KOPT-K1 (cell line): ENCODE measurements around the gene KRT73.

Source experiments
- H3K27ac ChIP-seq: fragments of 200-600 bp; sonication (generic); 2 replicates; pipeline ENCODE4 v1.5.1; 2016; ENCODE audit warnings: antibody characterized with exemption, mild to moderate bottlenecking, low read depth, low read length; ENCODE audit not compliant: poor library complexity, severe bottlenecking
- H3K36me3 ChIP-seq: fragments of 200-600 bp; sonication (generic); 2 replicates; pipeline ENCODE4 v1.5.1; 2017; ENCODE audit warnings: antibody characterized with exemption, mild to moderate bottlenecking, low read length, moderate library complexity; ENCODE audit not compliant: insufficient read depth
- H3K9me3 ChIP-seq: fragments of 200-600 bp; sonication (generic); 2 replicates; pipeline ENCODE4 v1.5.1; 2017; ENCODE audit warnings: antibody characterized with exemption, low read length, mild to moderate bottlenecking; ENCODE audit not compliant: insufficient read depth, poor library complexity, severe bottlenecking

The KRT73 gene

GRCh38 chr12:52618216-52618615, at the start of gene KRT73:
KRT73 (minus strand) TSS chr12:52618559; CDS start chr12:52618524, 35 bp downstream.
- H3K27ac ChIP-seq = no peak within 1 kb of the TSS
- no peaks in the 10 kb centered on the region for H3K36me3 ChIP-seq
- no peaks in the 10 kb centered on the region for H3K9me3 ChIP-seq

DNA sequence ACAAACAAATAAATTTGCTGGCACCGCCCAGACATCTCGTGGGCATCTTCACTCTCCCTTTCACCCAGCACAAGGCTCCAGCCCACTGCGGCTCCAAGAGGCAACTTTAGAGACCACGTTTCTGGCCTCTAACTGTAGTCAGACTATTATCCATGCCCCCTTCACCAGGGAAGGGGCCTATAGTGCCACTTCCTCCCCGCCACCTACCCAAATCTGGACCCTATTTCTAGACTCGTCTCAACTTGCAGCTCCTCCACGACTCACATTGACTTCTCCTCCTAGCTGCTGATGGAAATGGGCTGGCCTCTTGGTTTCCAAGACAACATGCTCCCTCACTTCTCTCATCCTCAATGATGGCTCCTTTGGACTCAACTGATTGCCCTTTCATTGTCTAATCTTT, 49.6 kb upstream of the KRT73 start:
- Histone ChIP-seq H3K36me3 (no peaks in the 10 kb centered on the region), H3K27ac (no peak overlapping the region), H3K9me3 (no peaks in the 10 kb centered on the region)

GRCh38 chr12:52667509-52667908, 49.1 kb upstream of the KRT73 start:
- H3K27ac ChIP-seq = no peak overlapping the region
- no peaks in the 10 kb centered on the region for H3K36me3 ChIP-seq
- no peaks in the 10 kb centered on the region for H3K9me3 ChIP-seq

- H3K36me3 ChIP-seq = no peaks in the 10 kb centered on the region
- no peaks in the 10 kb centered on the region for H3K9me3 ChIP-seq
- no peak overlapping the region for H3K27ac ChIP-seq
Observed at GRCh38 chr12:52666471-52666870, 48.1 kb upstream of the KRT73 start.

GRCh38 chr12:52663420-52663819, 45.1 kb upstream of the KRT73 start:
- Histone ChIP-seq H3K27ac (no peak overlapping the region), H3K36me3 (no peaks in the 10 kb centered on the region), H3K9me3 (no peaks in the 10 kb centered on the region)

- Histone ChIP-seq H3K9me3 (no peaks in the 10 kb centered on the region), H3K27ac (no peak overlapping the region), H3K36me3 (no peaks in the 10 kb centered on the region)
Observed at GRCh38 chr12:52662918-52663229, 44.5 kb upstream of the KRT73 start.

GRCh38 chr12:52662093-52662917, 43.9 kb upstream of the KRT73 start:
- Histone ChIP-seq H3K27ac (no peak overlapping the region), H3K9me3 (no peaks in the 10 kb centered on the region)

DNA sequence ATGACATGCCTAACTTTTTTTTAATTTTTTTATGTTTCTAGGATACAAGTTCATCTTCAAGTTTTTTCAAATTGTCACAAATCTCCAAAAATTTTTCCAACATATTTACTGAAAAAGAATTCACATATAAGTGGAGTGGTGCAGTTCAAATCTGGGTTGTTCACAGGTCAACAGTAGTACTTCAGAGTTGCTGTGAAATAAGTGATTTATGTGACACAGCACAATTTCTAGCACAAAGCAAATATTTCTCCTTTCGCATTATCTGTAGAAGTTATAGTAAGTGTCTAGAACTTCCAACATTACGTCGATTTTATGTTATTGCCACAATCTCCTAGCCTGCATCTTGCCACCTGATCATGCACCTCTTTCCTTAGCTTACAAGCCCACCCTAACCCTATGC, 43.3 kb upstream of the KRT73 start:
- no peak overlapping the region for H3K27ac ChIP-seq
- H3K36me3 ChIP-seq = no peaks in the 10 kb centered on the region
- H3K9me3 ChIP-seq = no peaks in the 10 kb centered on the region

More at GRCh38 chr12:52662093-52662917, 43.9 kb upstream of the KRT73 start:
- no peaks in the 10 kb centered on the region for H3K36me3 ChIP-seq

- Histone ChIP-seq H3K27ac (no peak overlapping the region), H3K36me3 (no peaks in the 10 kb centered on the region), H3K9me3 (no peaks in the 10 kb centered on the region)
Observed at GRCh38 chr12:52660934-52661499, 42.7 kb upstream of the KRT73 start.

DNA sequence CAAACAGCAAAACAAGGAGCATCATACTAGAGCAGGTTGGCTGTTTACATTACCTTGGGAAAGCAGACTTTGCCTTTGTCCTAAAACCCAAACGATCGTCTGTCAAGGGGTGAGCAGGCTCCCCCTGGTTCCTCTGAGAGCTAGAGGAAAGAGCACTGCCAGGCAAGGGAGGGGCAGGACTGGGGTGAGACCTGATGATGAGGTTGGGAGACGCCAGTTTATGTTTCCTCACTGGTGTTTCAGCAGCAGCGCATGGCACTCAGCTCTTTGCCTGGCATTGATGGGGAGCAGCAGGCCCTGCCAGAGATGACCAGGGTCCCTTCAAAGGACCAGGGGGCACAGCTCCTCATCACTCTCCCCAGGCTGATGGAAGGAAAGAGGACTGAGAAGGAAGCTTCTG, 41.6 kb upstream of the KRT73 start:
- H3K9me3 ChIP-seq = no peaks in the 10 kb centered on the region
- no peak overlapping the region for H3K27ac ChIP-seq
- H3K36me3 ChIP-seq = no peaks in the 10 kb centered on the region

- H3K9me3 ChIP-seq = no peaks in the 10 kb centered on the region
- H3K36me3 ChIP-seq = no peaks in the 10 kb centered on the region
- H3K27ac ChIP-seq = no peak overlapping the region
Observed at GRCh38 chr12:52659395-52659794, 41.0 kb upstream of the KRT73 start.

- no peaks in the 10 kb centered on the region for H3K9me3 ChIP-seq
- H3K36me3 ChIP-seq = no peaks in the 10 kb centered on the region
- no peak overlapping the region for H3K27ac ChIP-seq
Observed at GRCh38 chr12:52658196-52658595, 39.8 kb upstream of the KRT73 start.

GRCh38 chr12:52657250-52657902, 39.0 kb upstream of the KRT73 start:
- H3K27ac ChIP-seq = no peak overlapping the region

DNA sequence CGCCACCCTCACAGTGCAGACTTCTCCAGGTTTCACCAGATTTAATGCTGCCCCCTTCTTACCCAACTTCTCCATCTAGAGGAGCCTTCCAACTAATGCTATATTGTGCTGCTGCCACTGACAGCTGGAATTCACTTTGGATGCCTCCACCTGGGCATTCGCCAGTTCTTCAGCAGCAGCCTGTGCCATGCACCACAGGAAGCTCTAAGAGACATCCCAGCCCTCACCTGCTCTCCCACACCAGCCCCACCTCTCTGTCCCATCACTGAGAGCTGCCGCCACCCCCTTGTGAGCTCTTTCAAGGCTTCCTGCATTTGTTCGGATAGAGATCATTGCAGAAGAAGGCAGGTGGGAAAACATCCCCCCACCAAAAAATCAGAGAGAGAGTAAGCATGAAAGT, 38.3 kb upstream of the KRT73 start:
- H3K36me3 ChIP-seq = no peaks in the 10 kb centered on the region
- H3K27ac ChIP-seq = no peak overlapping the region
- H3K9me3 ChIP-seq = no peaks in the 10 kb centered on the region

More at GRCh38 chr12:52657250-52657902, 39.0 kb upstream of the KRT73 start:
- no peaks in the 10 kb centered on the region for H3K36me3 ChIP-seq
- no peaks in the 10 kb centered on the region for H3K9me3 ChIP-seq

DNA sequence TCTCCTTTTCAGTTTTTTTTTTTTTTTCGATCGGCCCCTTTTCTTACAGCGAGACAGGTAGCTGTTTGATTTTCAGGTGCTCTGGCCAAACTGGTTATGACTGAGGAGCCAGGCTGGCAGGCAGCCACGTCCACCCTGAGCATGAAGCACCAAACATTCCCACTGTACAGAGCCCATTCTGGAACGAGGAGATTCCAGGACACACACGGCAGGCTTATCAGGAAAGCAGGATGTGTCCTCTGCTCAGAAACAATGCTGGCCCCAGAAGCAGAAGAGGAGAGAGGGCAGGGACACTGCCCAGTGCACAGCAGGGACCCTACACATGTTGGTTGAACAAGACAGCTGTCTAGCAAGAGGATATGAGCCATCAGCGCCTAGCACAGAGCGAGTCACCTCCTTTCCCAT, 37.4 kb upstream of the KRT73 start:
- no peaks in the 10 kb centered on the region for H3K9me3 ChIP-seq
- no peak overlapping the region for H3K27ac ChIP-seq
- H3K36me3 ChIP-seq = no peaks in the 10 kb centered on the region
